ENCODE data around the gene FGFBP3.

The FGFBP3 gene

GRCh38 chr10:91909117-91909677 is at the start of gene FGFBP3:
TSS of gene FGFBP3 (minus strand) at chr10:91909486. CDS start at chr10:91908969, 517 bp downstream.
- peak in 20 of 58 donors; percentile 3 to 59 (median 12) for DNase-seq

GRCh38 chr10:91957091-91957490 is 47.8 kb upstream of the FGFBP3 start:
- no peak for DNase-seq

- no peak for DNase-seq
Measured at GRCh38 chr10:91955114-91955513, 45.8 kb upstream of the FGFBP3 start.

GRCh38 chr10:91953600-91954160 is 44.4 kb upstream of the FGFBP3 start:
- DNase-seq = no peak

- DNase-seq = no peak
Measured at GRCh38 chr10:91944880-91945630, 35.8 kb upstream of the FGFBP3 start.

- no peak for DNase-seq
Measured at GRCh38 chr10:91941426-91941825, 32.1 kb upstream of the FGFBP3 start.

DNA sequence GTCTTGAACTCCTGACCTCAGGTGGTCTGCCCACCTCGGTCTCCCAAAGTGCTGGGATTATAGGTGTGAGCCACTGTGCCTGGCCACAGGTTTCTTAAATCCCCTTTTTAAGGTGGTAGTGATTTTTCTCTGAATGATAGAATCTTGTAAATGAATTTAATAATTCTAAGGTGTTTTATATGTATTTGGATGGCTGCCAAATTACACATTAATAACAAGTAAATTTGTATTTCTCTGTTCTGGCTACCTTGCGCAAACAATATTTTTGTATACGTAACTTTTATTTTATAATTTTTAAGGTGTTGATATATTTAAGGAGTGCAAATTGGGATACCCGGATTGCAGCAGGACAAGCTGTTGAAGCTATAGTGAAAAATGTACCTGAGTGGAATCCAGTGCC is 30.4 kb upstream of the FGFBP3 start:
- DNase-seq = no peak

DNA sequence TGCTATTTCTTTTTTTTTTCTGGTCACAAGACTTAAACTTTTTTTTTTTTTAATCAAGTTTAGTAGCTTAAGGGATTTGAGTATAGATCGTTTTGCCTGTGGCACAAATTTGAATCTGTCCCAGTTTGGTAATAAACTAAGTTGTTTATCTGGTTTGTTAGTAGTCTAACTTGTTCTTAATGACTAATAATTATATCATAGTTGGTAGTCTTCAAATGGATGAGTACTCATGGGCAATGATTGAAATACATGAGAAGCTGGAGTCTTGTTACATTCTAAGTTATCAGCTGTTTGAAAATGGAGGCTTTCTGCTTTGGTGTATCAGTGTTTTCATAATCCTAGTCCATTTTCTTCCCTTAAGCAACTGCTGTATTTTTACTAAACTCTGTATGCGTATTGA is 26.6 kb upstream of the FGFBP3 start:
- no peak for DNase-seq

- DNase-seq = no peak
Measured at GRCh38 chr10:91932737-91933136, 23.5 kb upstream of the FGFBP3 start.

DNA sequence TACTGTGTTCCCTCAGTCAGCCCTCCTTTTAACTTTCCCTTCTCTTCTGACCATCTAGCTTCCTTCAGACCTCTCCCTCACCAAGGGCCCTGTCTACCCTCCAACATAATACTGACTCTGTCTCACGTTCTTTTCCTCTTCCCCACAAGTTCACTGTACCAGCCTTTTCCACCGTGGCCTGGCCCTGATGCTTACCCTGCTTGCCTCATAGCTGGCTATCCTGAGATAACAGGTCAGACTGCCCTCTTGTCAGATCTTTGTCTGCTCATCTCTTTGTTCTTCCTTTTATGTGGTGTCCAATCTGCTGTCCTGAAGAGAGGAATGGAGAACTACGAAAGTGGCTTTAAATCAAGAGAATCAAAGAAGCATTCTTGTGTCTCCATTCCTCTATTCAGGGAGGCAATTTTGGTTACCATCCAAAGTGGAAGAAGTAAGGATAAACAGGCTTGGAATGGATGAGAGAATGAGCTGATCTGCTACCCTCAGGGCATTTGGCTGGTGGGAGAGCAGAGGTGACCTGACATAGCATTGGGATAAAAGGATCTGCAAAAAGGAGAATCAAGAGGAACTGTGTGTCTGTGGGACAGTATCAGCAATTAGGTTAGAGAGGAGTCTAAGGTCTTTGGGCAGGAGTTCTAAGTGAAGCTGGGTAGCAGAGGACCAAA is 22.4 kb upstream of the FGFBP3 start:
- no peak for DNase-seq

- no peak for DNase-seq
Measured at GRCh38 chr10:91930939-91931338, 21.7 kb upstream of the FGFBP3 start.

GRCh38 chr10:91925022-91925320 is 15.7 kb upstream of the FGFBP3 start:
- no peak for DNase-seq

- no peak for DNase-seq
Measured at GRCh38 chr10:91924212-91925021, 15.1 kb upstream of the FGFBP3 start.

- DNase-seq = peak; percentile 58 to 96 (median 88)
Measured at GRCh38 chr10:91923371-91924211, 14.3 kb upstream of the FGFBP3 start, which contains the start of gene BTAF1. TSS of gene BTAF1 (plus strand) at chr10:91923770. CDS start at chr10:91924077, 307 bp downstream.

DNA sequence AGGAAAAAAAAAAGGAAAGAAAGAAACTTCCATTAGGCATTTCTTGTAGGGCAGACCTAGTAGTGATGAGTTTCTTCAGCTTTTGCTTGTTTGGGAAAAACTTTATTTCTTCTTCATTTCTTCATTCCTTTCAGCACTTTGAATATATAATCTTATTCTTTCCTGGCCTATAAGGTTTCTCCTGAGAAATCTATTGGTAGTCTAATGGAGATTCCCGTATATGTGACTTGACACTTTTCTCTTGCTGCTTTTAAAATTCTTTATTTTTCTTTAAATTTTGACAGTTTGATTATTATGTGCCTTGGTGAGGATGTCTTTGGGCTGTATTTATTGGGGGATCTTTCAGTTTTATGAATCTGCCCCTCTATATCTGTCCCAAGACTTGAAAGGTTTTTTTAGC is 10.4 kb upstream of the FGFBP3 start:
- DNase-seq = no peak

DNA sequence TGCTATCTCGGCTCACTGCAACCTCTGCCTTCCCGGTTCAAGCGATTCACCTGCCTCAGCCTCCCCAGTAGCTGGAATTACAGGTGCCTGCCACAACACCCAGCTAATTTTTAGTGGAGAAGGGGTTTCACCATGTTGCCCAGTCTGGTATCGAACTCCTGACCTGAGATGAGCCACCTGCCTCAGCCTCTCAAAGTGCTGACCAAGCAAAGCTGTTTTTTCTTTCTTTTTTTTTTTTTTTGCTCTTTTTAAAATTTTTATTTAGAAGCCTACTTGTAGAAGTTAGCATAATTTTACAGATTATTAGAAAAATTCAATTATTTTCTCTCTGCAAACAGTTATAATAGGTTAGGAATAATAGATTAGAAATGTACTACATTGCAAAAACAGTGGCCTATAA is 1.2 kb upstream of the FGFBP3 start:
- DNase-seq = no peak

DNA sequence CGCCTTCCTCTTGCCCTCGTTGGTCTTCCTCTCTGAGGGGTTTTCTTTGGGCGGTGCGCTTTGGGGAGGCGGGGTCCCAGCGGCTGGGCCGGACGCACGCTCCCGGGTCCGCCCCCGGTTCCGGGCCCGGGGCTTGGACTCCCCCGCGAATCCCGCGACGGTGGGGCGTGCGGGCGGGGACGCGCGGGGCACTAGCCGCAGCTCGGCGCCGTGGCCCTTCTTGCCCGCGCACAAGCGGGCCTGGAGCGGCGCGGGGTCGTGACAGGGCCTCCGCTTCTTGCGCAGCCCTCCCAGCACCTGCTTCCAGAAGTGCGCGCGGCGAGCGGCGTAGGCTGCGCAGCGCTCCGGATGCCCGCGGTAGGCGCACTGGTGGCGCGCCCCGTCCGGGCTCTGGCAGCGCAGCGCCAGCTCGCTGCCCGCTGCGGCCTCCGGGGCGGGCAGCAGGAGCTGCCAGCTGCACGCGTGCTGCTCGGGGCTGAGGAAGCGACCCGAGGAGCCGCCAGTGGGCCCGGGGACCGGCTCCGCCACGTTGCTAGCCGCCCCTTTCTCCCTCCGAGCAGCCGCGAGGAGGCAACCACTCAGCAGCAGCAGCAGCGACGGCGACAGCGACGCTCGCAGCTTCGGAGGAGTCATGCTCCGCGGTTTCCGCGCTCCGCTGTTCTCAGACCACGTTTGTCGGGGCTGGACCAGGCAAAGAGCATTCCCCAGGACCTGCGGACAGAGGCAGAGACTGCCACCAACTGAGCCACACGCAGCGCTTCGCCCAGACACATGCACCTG is 759 bp downstream of the FGFBP3 start:
- peak in 54 of 58 donors; percentile 25 to 84 (median 66) for DNase-seq

DNA sequence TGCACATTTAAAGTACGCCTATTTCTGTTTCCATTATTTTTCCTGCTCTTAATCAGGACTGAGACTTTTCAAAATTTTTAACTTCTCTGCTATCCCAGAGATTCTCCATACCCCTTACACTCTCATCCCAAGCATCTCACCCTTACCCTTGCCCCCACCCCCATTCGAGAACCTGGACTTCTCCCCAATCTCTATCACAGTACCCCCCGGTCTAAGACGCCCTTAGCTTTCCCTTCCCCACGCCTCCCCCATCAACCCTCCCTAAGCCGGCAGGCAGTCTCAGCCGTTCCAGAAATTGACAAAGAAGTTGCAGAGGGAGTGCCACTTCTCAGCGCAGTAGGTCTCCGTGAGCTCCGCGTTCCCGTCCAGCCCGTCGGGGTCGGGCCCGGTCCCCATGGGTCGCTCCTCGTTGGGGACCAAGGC is 1.4 kb downstream of the FGFBP3 start:
- peak in 5 of 58 donors; percentile 15 to 33 (median 22) for DNase-seq

DNA sequence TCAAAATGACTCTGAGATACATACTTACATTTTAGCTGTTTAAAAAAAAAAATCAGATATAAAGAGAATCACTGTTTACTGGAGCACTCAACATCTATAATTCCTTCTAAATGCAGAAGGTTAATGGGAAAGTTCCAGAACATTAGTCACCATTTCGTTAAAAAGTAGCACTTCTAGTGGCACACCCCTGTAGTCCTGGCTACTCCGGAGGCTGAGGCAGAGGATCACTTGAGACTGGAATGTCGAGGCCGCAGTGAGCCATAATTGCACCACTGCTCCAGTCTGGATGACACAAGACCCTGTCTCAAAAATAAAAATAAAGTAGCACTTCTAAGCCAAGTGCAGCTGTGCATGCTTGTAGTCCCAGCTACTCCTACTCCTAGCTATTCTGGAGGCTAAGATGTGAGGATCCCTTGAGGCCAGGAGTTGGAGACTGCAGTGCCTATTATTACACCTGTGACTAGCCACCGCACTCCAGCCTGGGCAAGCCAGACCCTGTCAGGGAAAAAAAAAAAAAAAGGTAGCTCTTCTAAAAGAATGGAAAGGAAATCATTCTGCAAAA is 2.2 kb downstream of the FGFBP3 start:
- DNase-seq = no peak

Measured in anterior cingulate cortex (tissue), 58 donors.